SK-N-SH (cell line): ENCODE measurements around the gene ZCCHC17. TPM values are rescaled to one million over a fixed set of nuclear protein-coding genes. Genes with fewer than 3 reads are reported as not detected.

Source experiments
- CTCF ChIA-PET: fragments of 300-600, 350-600 bp; formaldehyde crosslinking; extraction: SDS; loops from one replicate; lab custom pipeline; 2021; lab: Yijun Ruan, JAX
- POLR2A ChIA-PET: fragments of 350-600 bp; sonication (Branson Sonifier 250); formaldehyde crosslinking; extraction: SDS; loops from one replicate; lab custom pipeline; 2020; ENCODE audit warnings: antibody characterized with exemption, inconsistent platforms; lab: Yijun Ruan, JAX
- DNase-seq: peaks from one replicate; pipeline ENCODE4 v3.0.0; 2012
- H2AFZ ChIP-seq: fragments of 200-600 bp; sonication (generic); 2 replicates; pipeline ENCODE4 v1.8.1; 2016; ENCODE audit warnings: antibody characterized with exemption, mild to moderate bottlenecking, low read depth
- H3F3A ChIP-seq: fragments of 200-600 bp; sonication (generic); replicated peaks from 2 replicates; pipeline ENCODE3; 2016; ENCODE audit warnings: antibody characterized with exemption, mild to moderate bottlenecking; ENCODE audit not compliant: insufficient read depth
- H3K27ac ChIP-seq, 2 experiments: fragments of 200-500 bp in 1 of 2; fragments of 200-600 bp in 1 of 2; sonication (Bioruptor generic) in 1 of 2; sonication (generic), shearing (Covaris generic) in 1 of 2; 2 replicates each; pipeline versions ENCODE4 v1.5.1 to v1.6.1; 2014 to 2016; ENCODE audit warnings: low read depth in 2 of 2, inconsistent platforms in 1 of 2, low read length in 1 of 2, mild to moderate bottlenecking in 1 of 2, mixed read lengths in 1 of 2
- H3K27me3 ChIP-seq: fragments of 200-600 bp; sonication (generic), shearing (Covaris generic); 2 replicates; pipeline ENCODE4 v1.6.1; 2016; ENCODE audit warnings: mixed run types; ENCODE audit not compliant: insufficient read depth
- H3K36me3 ChIP-seq, 2 experiments: fragments of 200-500 bp in 1 of 2; fragments of 200-600 bp in 1 of 2; sonication (Bioruptor generic) in 1 of 2; sonication (generic) in 1 of 2; replicated peaks in 1 of 2; 2 replicates each; pipeline versions ENCODE3 to v1.5.1; 2014 to 2016; ENCODE audit warnings: low read length in 1 of 2, mild to moderate bottlenecking in 1 of 2; ENCODE audit not compliant: insufficient read depth in 2 of 2, control insufficient read depth in 1 of 2
- H3K4me1 ChIP-seq, 2 experiments: fragments of 200-500 bp in 1 of 2; fragments of 200-600 bp in 1 of 2; sonication (Bioruptor generic) in 1 of 2; sonication (generic), shearing (Covaris generic) in 1 of 2; 2 replicates each; pipeline versions ENCODE4 v1.5.1 to v1.6.1; 2014 to 2016; ENCODE audit warnings: low read depth in 1 of 2, low read length in 1 of 2, mixed run types in 1 of 2; ENCODE audit not compliant: insufficient read depth in 2 of 2, control insufficient read depth in 1 of 2
- H3K4me2 ChIP-seq: fragments of 200-600 bp; sonication (generic), shearing (Covaris generic); 2 replicates; pipeline ENCODE4 v1.6.1; 2017; ENCODE audit warnings: mixed run types
- H3K4me3 ChIP-seq, 2 experiments: fragments of 200-500 bp in 1 of 2; fragments of 200-600 bp in 1 of 2; sonication (Bioruptor generic) in 1 of 2; sonication (generic), shearing (Covaris generic) in 1 of 2; 2 replicates each; pipeline versions ENCODE4 v1.5.1 to v1.8.1; 2014 to 2016; ENCODE audit warnings: low read depth in 2 of 2, inconsistent platforms in 1 of 2, low read length in 1 of 2, mild to moderate bottlenecking in 1 of 2, mixed read lengths in 1 of 2, moderate library complexity in 1 of 2
- H3K79me2 ChIP-seq: fragments of 200-600 bp; sonication (generic); 2 replicates; pipeline ENCODE4 v1.8.1; 2017; ENCODE audit warnings: mild to moderate bottlenecking; ENCODE audit not compliant: insufficient read depth
- H3K9ac ChIP-seq: fragments of 200-600 bp; sonication (generic); 2 replicates; pipeline ENCODE4 v1.6.1; 2017; ENCODE audit warnings: mixed run types
- H3K9me2 ChIP-seq: fragments of 200-600 bp; sonication (generic); 2 replicates; pipeline ENCODE4 v1.6.1; 2017; ENCODE audit warnings: mixed run types
- H3K9me3 ChIP-seq: fragments of 200-600 bp; sonication (generic); 2 replicates; pipeline ENCODE4 v1.6.1; 2017; ENCODE audit warnings: mixed run types, mild to moderate bottlenecking, moderate library complexity
- H4K20me1 ChIP-seq: fragments of 200-600 bp; sonication (generic); 2 replicates; pipeline ENCODE4 v1.6.1; 2017; ENCODE audit warnings: mild to moderate bottlenecking, mixed run types; ENCODE audit not compliant: insufficient read depth
- CHD2 ChIP-seq: fragments of 150-350 bp; IDR thresholded peaks from 2 replicates; pipeline ENCODE4 v1.6.1; 2018; ENCODE audit warnings: low read length; ENCODE audit not compliant: partially characterized antibody
- ELF1 ChIP-seq: IDR thresholded peaks from 2 replicates; pipeline ENCODE4 v1.4.0; 2012
- EP300 ChIP-seq, 2 experiments: IDR thresholded peaks; 2 replicates each; pipeline versions ENCODE4 v1.4.0 to v1.6.1; 2012; ENCODE audit warnings: borderline replicate concordance in 1 of 2, low read depth in 1 of 2, low read length in 1 of 2
- EZH2phosphoT487 ChIP-seq: fragments of 200-600 bp; sonication (generic); IDR thresholded peaks from 2 replicates; pipeline ENCODE4 v1.6.1; 2017; ENCODE audit warnings: low read depth, mixed run types, mild to moderate bottlenecking, antibody characterized with exemption, moderate library complexity, borderline replicate concordance
- FOXJ3 ChIP-seq: sonication (generic); formaldehyde crosslinking; IDR thresholded peaks from 2 replicates; pipeline ENCODE4 v1.5.1; 2020; ENCODE audit warnings: mild to moderate bottlenecking, missing genetic modification reagents
- FOXM1 ChIP-seq: IDR thresholded peaks from 2 replicates; pipeline ENCODE4 v1.4.0; 2012; ENCODE audit warnings: low read depth, mild to moderate bottlenecking
- GABPA ChIP-seq: IDR thresholded peaks from 2 replicates; pipeline ENCODE4 v1.4.0; 2012; ENCODE audit warnings: low read depth, mild to moderate bottlenecking
- JUND ChIP-seq: IDR thresholded peaks from 2 replicates; pipeline ENCODE4 v1.4.0; 2012
- MXI1 ChIP-seq: IDR thresholded peaks from 2 replicates; pipeline ENCODE4 v1.6.1; 2012; ENCODE audit warnings: mild to moderate bottlenecking, low read depth, low read length, improper control_type of control experiment
- POLR2AphosphoS5 ChIP-seq: IDR thresholded peaks from 2 replicates; pipeline ENCODE4 v1.6.1; 2012; ENCODE audit warnings: low read depth, low read length
- RAD21 ChIP-seq: IDR thresholded peaks from 2 replicates; pipeline ENCODE4 v1.6.1; 2012; ENCODE audit warnings: mild to moderate bottlenecking, low read length
- RCOR1 ChIP-seq: fragments of 150-350 bp; IDR thresholded peaks from 2 replicates; pipeline ENCODE4 v1.6.1; 2017; ENCODE audit warnings: antibody characterized with exemption, low read length
- RFX5 ChIP-seq: IDR thresholded peaks from 2 replicates; pipeline ENCODE4 v1.6.1; 2012; ENCODE audit warnings: mild to moderate bottlenecking, improper control_type of control experiment, low read length
- RXRA ChIP-seq: IDR thresholded peaks from 2 replicates; pipeline ENCODE4 v1.4.0; 2012; ENCODE audit warnings: low read depth, mild to moderate bottlenecking, borderline replicate concordance
- SMC3 ChIP-seq: IDR thresholded peaks from 2 replicates; pipeline ENCODE4 v1.6.1; 2012; ENCODE audit warnings: low read depth, low read length, improper control_type of control experiment
- TCF12 ChIP-seq: IDR thresholded peaks from 2 replicates; pipeline ENCODE4 v1.4.0; 2012
- YY1 ChIP-seq: IDR thresholded peaks from 2 replicates; pipeline ENCODE4 v1.4.0; 2012; ENCODE audit warnings: low read depth, mild to moderate bottlenecking
- WGBS: methylation state at CpG from one replicate; pipeline ENCODE4 v1.1.6; 2017; ENCODE audit warnings: low lambda C conversion rate; 5-methylcytosine and 5-hydroxymethylcytosine counted together
- polyA plus RNA-seq, 3 experiments: library from polyadenylated mRNA; depleted of rRNA; stranded (reverse); fragments of >200 nt; gene quantifications; 2 replicates each; pipeline ENCODE4 v1.2.3, GENCODE V29; 2012
- TF ChIP-seq, protein P1 (sequence below): fragments of 150-350 bp; IDR thresholded peaks from 2 replicates; pipeline ENCODE4 v1.6.1; 2017; ENCODE audit warnings: antibody characterized with exemption, low read length, low read depth, borderline replicate concordance
- TF ChIP-seq, protein P2 (sequence below): fragments of 150-350 bp; IDR thresholded peaks from 2 replicates; pipeline ENCODE4 v1.6.1; 2016; ENCODE audit warnings: mild to moderate bottlenecking, low read depth, low read length
- TF ChIP-seq, protein P3 (sequence below): IDR thresholded peaks from 2 replicates; pipeline ENCODE4 v1.4.0; 2012; ENCODE audit warnings: low read depth, borderline replicate concordance
- TF ChIP-seq, protein P4 (sequence below): IDR thresholded peaks from 2 replicates; pipeline ENCODE4 v1.4.0; 2012; ENCODE audit warnings: low read depth
- TF ChIP-seq, protein P5 (sequence below): fragments of 200-600 bp; sonication (generic); IDR thresholded peaks from 2 replicates; pipeline ENCODE4 v1.6.1; 2017; ENCODE audit warnings: antibody characterized with exemption, mild to moderate bottlenecking, moderate library complexity

The ZCCHC17 gene
- polyA plus RNA-seq, 1 of the 3 experiments (the other 2 are of a cell fraction), result 25.8 TPM

DNA sequence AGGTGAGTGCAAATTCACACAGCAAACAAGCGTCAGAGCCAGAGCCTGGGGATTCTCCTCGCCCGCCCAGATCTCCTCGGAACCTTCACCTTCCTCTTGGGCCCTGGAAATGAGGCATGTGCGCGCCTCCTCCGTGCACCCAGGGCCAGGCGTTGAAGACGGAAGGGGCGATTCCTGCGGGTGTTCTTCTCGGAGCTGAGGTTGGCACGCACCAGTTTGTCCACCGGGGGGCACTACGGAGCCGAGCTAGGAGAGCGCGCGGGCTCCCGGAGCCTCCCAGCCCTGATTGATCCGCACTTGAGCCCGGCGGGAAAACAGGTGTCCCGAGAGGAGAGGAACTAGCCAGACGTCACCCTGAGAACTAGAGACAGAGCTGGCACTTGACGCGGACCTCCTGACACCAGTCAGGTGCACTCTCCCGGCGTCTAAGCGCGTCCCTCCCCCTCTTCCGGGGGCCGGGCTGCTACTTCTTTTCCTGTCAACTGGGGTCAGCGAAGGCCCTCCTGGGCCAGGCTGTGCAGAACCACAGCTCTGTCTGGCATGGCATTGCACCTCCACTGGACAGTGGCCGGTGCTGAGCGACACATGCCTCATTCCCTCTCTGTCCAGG, 97.9 kb downstream of the ZCCHC17 start:
- Histone ChIP-seq H3F3A (peaks cover 16% of the 10 kb centered on the region), H3K9me2 (no peaks in the 10 kb centered on the region), H4K20me1 (no peaks in the 10 kb centered on the region), H3K36me3 (no peaks in the 10 kb centered on the region), H2AFZ (peak overlapping the region; percentile 82), H3K4me3 (peak overlapping the region; percentile 41 to 58; a peak in 3 of 4 replicates), H3K27ac (no peak overlapping the region), H3K79me2 (no peaks in the 10 kb centered on the region), H3K9me3 (no peaks in the 10 kb centered on the region), H3K27me3 (no peaks in the 10 kb centered on the region), H3K4me1 (peaks cover 3 to 12% of the 10 kb centered on the region in 2 experiments; a peak in 2 of 4 replicates), H3K4me2 (peak overlapping the region; percentile 76), H3K9ac (no peak overlapping the region)
- ChIA-PET CTCF (interaction anchor here (0.6 to 13.9 kb wide), 43 partner anchors 10 to 733 kb away, joined by 3 to 287 read pairs (median 4); partner anchors contain the start of genes FABP3 and SERINC2), POLR2A (interaction anchor here (1.1 to 1.6 kb wide), 2 partner anchors 10 to 20 kb away, joined by 3 to 4 read pairs; no protein-coding TSS in a partner anchor)
- 9% methylated on average over 12 of the region's 36 CpGs for WGBS
- TF ChIP-seq TCF12, result no peak
- TF ChIP-seq, protein P1, sequence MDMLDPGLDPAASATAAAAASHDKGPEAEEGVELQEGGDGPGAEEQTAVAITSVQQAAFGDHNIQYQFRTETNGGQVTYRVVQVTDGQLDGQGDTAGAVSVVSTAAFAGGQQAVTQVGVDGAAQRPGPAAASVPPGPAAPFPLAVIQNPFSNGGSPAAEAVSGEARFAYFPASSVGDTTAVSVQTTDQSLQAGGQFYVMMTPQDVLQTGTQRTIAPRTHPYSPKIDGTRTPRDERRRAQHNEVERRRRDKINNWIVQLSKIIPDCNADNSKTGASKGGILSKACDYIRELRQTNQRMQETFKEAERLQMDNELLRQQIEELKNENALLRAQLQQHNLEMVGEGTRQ, result no peak
- TF ChIP-seq, protein P2, sequence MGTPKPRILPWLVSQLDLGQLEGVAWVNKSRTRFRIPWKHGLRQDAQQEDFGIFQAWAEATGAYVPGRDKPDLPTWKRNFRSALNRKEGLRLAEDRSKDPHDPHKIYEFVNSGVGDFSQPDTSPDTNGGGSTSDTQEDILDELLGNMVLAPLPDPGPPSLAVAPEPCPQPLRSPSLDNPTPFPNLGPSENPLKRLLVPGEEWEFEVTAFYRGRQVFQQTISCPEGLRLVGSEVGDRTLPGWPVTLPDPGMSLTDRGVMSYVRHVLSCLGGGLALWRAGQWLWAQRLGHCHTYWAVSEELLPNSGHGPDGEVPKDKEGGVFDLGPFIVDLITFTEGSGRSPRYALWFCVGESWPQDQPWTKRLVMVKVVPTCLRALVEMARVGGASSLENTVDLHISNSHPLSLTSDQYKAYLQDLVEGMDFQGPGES, result no peak
- TF ChIP-seq RAD21, result peak; percentile 79
- no peak for TF ChIP-seq EP300 (IDR thresholded peaks at IDR 0.05; ENCODE audit: borderline replicate concordance in 1 of 2, low read depth in 1 of 2, low read length in 1 of 2)
- TF ChIP-seq FOXJ3 (CRISPR knock-in tag), result no peak
- no peak for TF ChIP-seq GABPA
- TF ChIP-seq, protein P3, sequence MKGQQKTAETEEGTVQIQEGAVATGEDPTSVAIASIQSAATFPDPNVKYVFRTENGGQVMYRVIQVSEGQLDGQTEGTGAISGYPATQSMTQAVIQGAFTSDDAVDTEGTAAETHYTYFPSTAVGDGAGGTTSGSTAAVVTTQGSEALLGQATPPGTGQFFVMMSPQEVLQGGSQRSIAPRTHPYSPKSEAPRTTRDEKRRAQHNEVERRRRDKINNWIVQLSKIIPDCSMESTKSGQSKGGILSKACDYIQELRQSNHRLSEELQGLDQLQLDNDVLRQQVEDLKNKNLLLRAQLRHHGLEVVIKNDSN, result no peak
- no peak for TF ChIP-seq YY1
- TF ChIP-seq POLR2AphosphoS5, result no peak
- no peak for TF ChIP-seq FOXM1
- TF ChIP-seq RCOR1, result 0 out of 2 replicates have a peak, but pooled peaks have one; percentile 61
- TF ChIP-seq RFX5, result no peak
- TF ChIP-seq ELF1, result 0 out of 2 replicates have a peak, but pooled peaks have one; percentile 8
- peak; percentile 51 for TF ChIP-seq CHD2
- TF ChIP-seq EZH2phosphoT487, result no peak
- TF ChIP-seq JUND, result no peak
- TF ChIP-seq, protein P4, sequence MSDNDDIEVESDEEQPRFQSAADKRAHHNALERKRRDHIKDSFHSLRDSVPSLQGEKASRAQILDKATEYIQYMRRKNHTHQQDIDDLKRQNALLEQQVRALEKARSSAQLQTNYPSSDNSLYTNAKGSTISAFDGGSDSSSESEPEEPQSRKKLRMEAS, result peak; percentile 32; the same call in 1 of the 2 replicates
- TF ChIP-seq, protein P5, sequence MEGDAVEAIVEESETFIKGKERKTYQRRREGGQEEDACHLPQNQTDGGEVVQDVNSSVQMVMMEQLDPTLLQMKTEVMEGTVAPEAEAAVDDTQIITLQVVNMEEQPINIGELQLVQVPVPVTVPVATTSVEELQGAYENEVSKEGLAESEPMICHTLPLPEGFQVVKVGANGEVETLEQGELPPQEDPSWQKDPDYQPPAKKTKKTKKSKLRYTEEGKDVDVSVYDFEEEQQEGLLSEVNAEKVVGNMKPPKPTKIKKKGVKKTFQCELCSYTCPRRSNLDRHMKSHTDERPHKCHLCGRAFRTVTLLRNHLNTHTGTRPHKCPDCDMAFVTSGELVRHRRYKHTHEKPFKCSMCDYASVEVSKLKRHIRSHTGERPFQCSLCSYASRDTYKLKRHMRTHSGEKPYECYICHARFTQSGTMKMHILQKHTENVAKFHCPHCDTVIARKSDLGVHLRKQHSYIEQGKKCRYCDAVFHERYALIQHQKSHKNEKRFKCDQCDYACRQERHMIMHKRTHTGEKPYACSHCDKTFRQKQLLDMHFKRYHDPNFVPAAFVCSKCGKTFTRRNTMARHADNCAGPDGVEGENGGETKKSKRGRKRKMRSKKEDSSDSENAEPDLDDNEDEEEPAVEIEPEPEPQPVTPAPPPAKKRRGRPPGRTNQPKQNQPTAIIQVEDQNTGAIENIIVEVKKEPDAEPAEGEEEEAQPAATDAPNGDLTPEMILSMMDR, result peak; percentile 86
- TF ChIP-seq RXRA, result no peak
- TF ChIP-seq SMC3, result peak; percentile 88
- TF ChIP-seq MXI1, result no peak
- DNase-seq, result peak; percentile 88
